Activated naive CD4-positive, alpha-beta T cell treated with anti-CD3 and anti-CD28 coated beads, Interleukin-2, amount 50 U/mL, for 24 hours (primary cell): ENCODE results near the gene SNRNP27.

Experiments
- H3K27ac Mint-ChIP-seq: one replicate; pipeline ENCODE4 v1.8.0; 2021; ENCODE audit warnings: mild to moderate bottlenecking, mixed read lengths
- H3K27me3 Mint-ChIP-seq: one replicate; pipeline ENCODE4 v1.8.0; 2021; ENCODE audit warnings: mixed read lengths
- H3K36me3 Mint-ChIP-seq: one replicate; pipeline ENCODE4 v1.8.0; 2021; ENCODE audit warnings: mixed read lengths
- H3K4me1 Mint-ChIP-seq: one replicate; pipeline ENCODE4 v1.8.0; 2021; ENCODE audit warnings: mixed read lengths
- H3K4me3 Mint-ChIP-seq: one replicate; pipeline ENCODE4 v1.8.0; 2021; ENCODE audit warnings: mild to moderate bottlenecking, mixed read lengths
- H3K9me3 Mint-ChIP-seq: one replicate; pipeline ENCODE4 v1.8.0; 2021; ENCODE audit warnings: mixed read lengths

The SNRNP27 gene

DNA sequence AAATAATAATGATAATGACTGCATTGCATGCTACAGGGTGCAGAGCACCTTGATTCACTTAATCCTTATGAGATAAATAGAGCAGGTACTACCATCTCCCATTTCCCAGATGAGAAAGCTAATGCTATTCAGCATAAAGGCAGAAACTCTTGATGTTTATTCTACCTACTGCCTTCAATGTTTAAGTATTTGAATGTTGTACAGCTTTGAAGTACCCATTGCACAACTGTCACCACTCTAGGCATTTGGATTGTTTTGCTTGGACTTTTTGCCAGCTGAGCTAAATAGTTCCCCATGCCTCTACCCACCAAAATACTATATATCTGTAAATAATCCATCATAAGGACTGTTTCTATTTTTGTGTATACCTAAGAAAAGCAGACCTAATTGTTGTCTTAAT, 13.5 kb downstream of the SNRNP27 start:
- Mint-ChIP-seq H3K9me3 (no peaks in the 10 kb centered on the region), H3K27ac (peak overlapping the region; percentile 55), H3K27me3 (no peaks in the 10 kb centered on the region), H3K4me3 (no peak overlapping the region), H3K36me3 (peaks cover 5% of the 10 kb centered on the region), H3K4me1 (peaks cover 33% of the 10 kb centered on the region)

DNA sequence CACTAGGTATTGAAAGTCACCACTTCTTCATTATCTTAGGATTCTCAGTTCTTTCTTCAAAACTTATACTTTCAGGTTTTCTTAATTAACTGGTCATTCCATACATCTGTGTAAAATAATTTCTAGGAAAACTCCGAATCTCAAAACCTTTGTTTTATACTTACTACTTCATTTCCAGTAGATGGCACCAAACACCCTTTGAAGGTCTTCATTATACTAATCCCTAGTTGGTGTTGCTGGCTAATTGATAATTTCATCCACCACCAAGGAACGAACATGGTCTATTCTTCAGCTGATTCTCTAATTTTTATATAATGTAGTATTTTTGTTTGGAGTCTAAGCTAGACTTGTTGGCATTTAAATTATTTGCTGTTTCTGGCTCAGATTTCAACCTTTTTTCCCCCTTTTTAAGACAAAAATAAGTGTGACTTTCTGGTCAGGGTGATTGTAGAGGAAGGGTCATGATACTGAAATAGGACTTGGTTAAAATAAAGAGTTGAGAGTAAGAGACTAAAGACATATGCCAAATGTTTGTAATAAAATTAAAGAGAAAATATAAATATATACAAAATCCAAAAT, 18.3 kb downstream of the SNRNP27 start:
- Mint-ChIP-seq H3K4me1 (peaks cover 28% of the 10 kb centered on the region), H3K36me3 (no peaks in the 10 kb centered on the region), H3K4me3 (no peak overlapping the region), H3K27me3 (no peaks in the 10 kb centered on the region), H3K27ac (peak overlapping the region; percentile 68), H3K9me3 (no peaks in the 10 kb centered on the region)

- H3K4me1 Mint-ChIP-seq = peaks cover 41% of the 10 kb centered on the region
- H3K27me3 Mint-ChIP-seq = no peaks in the 10 kb centered on the region
- peak overlapping the region; percentile 93 for H3K27ac Mint-ChIP-seq
- no peaks in the 10 kb centered on the region for H3K36me3 Mint-ChIP-seq
- peak overlapping the region; percentile 82 for H3K4me3 Mint-ChIP-seq
- no peaks in the 10 kb centered on the region for H3K9me3 Mint-ChIP-seq
Observed at GRCh38 chr2:69914164-69914949, 20.6 kb downstream of the SNRNP27 start.

DNA sequence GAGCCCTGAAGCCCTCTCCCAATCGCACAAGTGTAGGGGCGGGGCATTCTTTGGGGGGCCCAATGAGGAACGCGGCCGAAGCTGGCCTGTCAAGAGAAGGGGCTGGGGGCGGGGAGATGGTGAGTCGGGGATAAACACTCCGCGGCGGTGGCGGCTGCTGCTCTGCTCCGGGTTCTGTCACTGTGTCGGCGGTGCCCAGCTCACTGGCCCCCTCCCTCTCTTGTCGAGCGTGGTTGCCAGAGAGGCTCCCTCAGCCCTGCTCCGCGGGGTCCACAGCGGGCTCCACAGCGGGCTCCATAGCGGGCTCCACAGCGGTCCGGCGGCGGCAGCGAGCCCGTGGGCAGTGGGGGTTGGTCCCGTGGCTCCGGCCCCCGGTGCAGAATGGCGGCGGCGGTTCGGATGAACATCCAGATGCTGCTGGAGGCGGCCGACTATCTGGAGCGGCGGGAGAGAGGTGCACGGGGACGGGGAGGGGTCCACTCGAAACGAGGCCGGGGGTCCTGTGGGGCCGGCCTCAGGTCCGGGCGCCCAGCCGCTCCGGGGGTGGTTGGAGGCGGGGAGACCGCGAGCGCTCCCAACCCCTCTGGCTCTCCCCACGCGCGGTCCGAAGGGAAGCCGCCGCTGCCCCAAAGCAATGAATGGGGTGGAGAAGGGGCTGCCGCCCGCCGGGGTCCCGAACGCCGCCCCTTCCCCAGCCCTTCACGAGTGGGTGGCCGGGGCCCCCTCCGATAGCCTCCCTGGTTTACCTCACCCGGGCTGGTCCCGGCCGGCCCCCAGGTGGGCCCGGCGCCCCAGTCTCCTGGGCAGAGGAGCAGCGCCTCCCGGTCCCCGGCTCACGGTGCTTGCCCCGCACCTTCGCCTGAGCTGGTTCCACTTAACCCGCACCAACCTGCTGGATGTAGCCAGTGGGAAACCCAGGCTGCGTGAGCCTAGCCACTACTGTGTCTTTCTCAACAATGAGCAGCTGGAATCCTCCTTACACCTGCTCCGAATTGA, 21.5 kb downstream of the SNRNP27 start, which contains the start of gene MXD1:
MXD1 (plus strand) TSS at position 160 of the 996 bp plus-strand sequence; CDS start at position 382, 222 bp downstream.
- no peaks in the 10 kb centered on the region for H3K27me3 Mint-ChIP-seq
- H3K4me1 Mint-ChIP-seq = peaks cover 41% of the 10 kb centered on the region
- H3K9me3 Mint-ChIP-seq = no peaks in the 10 kb centered on the region
- H3K36me3 Mint-ChIP-seq = no peaks in the 10 kb centered on the region
- peak within 1 kb of the TSS; percentile 93 for H3K27ac Mint-ChIP-seq
- peak within 1 kb of the TSS; percentile 86 for H3K4me3 Mint-ChIP-seq

GRCh38 chr2:69916106-69916505, 22.4 kb downstream of the SNRNP27 start:
- H3K27me3 Mint-ChIP-seq = no peaks in the 10 kb centered on the region
- no peaks in the 10 kb centered on the region for H3K36me3 Mint-ChIP-seq
- H3K9me3 Mint-ChIP-seq = no peaks in the 10 kb centered on the region
- peaks cover 44% of the 10 kb centered on the region for H3K4me1 Mint-ChIP-seq
- peak overlapping the region; percentile 62 for H3K27ac Mint-ChIP-seq
- H3K4me3 Mint-ChIP-seq = peak overlapping the region; percentile 86

DNA sequence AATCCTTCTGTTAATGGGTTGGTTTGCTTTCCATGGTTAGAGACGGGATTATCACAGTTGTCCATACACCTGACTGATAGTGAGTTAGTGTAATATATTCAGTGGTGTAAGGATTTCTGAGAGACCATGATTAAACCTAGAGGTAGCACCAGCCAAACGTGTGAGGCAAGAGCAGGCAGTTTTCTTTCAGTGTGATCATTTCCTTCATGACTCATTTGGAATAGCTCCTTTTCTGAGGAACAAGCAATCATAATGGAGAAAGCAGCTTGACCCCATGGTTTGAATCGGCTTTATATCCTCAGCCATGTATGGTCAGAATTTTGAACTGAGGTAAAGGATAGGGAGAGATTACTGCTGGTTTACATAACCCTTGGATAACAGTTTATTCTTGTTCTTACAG, 24.1 kb downstream of the SNRNP27 start:
- Mint-ChIP-seq H3K4me1 (peaks cover 42% of the 10 kb centered on the region), H3K27ac (no peak overlapping the region), H3K4me3 (no peak overlapping the region), H3K36me3 (peaks cover 7% of the 10 kb centered on the region), H3K27me3 (no peaks in the 10 kb centered on the region), H3K9me3 (no peaks in the 10 kb centered on the region)

DNA sequence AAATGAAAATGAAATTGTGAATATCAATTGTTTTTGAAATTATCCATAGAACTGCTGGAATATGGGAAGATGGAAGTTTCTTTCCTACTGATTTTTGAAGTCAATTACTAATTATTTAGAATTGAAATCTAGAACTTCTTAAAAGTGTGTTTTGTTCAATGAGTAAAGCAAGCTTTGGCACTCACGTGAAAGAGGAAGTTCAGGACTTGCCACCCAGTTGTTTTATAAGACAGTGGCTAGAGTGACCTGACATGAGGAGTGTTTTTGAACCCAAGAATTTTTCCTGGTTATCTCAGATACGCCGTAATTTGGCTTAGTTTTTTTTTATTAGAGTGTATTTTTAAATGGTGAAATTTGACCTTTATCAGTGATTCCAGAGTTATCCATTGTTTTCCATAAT, 24.6 kb downstream of the SNRNP27 start:
- no peaks in the 10 kb centered on the region for H3K27me3 Mint-ChIP-seq
- H3K4me3 Mint-ChIP-seq = no peak overlapping the region
- no peak overlapping the region for H3K27ac Mint-ChIP-seq
- no peaks in the 10 kb centered on the region for H3K9me3 Mint-ChIP-seq
- H3K4me1 Mint-ChIP-seq = peaks cover 42% of the 10 kb centered on the region
- peaks cover 9% of the 10 kb centered on the region for H3K36me3 Mint-ChIP-seq

DNA sequence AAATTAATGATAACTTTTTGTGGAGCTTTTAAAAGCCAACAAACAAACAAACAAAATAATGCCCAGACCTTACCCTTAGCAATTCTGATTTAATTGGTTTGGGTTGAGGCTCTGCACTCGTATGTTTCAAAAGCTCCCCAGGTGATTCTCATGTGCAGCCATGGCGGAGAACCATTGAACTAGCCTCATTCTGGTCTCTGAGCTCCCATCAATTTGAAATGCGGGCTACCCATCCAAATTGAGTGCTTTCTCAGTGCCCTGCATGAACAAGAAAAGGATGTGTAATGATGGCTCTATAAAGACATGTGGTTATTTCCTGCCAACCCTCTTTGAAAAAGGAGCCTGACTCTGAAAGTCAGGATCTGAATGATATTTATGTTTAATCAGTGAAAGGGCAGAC, 29.4 kb downstream of the SNRNP27 start:
- peaks cover 14% of the 10 kb centered on the region for H3K36me3 Mint-ChIP-seq
- H3K27ac Mint-ChIP-seq = no peak overlapping the region
- H3K27me3 Mint-ChIP-seq = no peaks in the 10 kb centered on the region
- H3K4me3 Mint-ChIP-seq = no peak overlapping the region
- peaks cover 44% of the 10 kb centered on the region for H3K4me1 Mint-ChIP-seq
- H3K9me3 Mint-ChIP-seq = no peaks in the 10 kb centered on the region

DNA sequence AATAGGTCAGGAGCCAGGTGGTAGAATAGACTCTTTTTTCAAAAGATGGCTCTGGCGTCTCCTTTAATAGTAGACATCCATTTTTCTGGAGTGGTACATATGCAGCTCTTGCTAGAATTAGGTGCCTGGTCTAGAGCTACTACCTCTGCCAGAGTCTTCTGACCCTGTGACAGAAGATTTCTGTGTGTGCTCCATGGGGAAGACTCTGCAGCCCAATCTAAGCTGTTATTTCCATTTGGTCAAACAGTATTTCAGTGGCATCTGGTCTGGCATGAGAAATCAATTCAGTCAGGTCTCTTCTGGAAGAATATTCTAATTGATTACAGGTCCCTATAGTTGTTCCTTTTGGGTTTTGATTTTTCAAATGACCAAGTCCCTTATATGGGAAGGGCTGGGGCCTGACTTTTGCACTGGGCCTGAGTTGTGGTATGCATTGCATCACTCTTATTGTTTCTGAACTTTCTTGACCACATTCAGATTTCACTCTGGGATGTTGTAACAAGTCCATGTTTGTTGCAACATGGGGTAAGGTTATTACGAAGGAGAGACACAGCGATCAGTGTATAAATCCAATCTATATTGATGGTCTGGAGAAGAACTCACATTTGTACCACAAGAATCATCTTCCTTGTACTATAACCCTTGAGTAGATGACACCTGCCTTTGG, 33.2 kb downstream of the SNRNP27 start:
- H3K9me3 Mint-ChIP-seq = no peaks in the 10 kb centered on the region
- H3K36me3 Mint-ChIP-seq = peaks cover 15% of the 10 kb centered on the region
- no peak overlapping the region for H3K27ac Mint-ChIP-seq
- no peak overlapping the region for H3K4me3 Mint-ChIP-seq
- no peaks in the 10 kb centered on the region for H3K27me3 Mint-ChIP-seq
- peaks cover 59% of the 10 kb centered on the region for H3K4me1 Mint-ChIP-seq

DNA sequence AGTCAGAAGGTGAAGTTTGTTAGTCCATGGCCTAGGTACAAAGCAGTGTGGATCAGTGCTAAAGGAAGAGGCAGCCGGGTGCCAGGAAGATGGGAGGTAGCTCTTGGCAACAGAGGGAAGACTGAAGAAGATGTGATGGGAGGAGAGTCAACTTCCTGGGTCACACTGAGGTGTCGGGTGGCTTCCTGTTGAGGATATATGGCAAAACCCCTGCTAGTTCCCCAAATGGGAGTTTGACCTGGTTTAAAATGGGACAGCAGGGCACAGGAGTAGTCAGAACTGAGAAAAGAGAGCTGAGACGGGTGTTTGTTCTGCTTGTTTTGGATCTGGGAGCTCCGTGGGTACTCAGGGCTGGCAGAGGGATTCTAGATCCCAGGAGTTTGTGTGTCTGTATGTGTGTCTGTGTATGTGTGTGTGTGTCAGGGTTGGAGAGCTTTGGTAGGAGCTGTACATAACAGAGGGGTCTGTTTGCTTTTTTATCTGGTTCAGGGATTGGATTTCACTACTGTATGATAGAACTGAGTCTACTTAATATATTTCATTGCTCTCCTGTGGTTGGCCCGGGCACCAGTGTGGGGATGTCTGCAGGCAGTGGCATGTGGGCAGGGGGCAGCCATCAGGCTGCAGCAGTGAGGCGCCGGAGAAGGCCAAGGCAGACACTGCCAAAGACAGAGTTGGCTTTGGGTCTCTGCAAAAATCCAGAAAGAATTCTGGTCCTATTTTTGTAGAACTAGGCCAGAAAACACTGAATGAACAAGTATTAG, 38.3 kb downstream of the SNRNP27 start:
- Mint-ChIP-seq H3K4me3 (no peak overlapping the region), H3K27ac (peak overlapping the region; percentile 53), H3K36me3 (peaks cover 17% of the 10 kb centered on the region), H3K27me3 (no peaks in the 10 kb centered on the region), H3K4me1 (peaks cover 51% of the 10 kb centered on the region), H3K9me3 (no peaks in the 10 kb centered on the region)

- H3K4me3 Mint-ChIP-seq = no peak overlapping the region
- H3K9me3 Mint-ChIP-seq = no peaks in the 10 kb centered on the region
- no peaks in the 10 kb centered on the region for H3K27me3 Mint-ChIP-seq
- peaks cover 15% of the 10 kb centered on the region for H3K36me3 Mint-ChIP-seq
- peaks cover 47% of the 10 kb centered on the region for H3K4me1 Mint-ChIP-seq
- H3K27ac Mint-ChIP-seq = no peak overlapping the region
Observed at GRCh38 chr2:69932596-69932922, 38.8 kb downstream of the SNRNP27 start.

DNA sequence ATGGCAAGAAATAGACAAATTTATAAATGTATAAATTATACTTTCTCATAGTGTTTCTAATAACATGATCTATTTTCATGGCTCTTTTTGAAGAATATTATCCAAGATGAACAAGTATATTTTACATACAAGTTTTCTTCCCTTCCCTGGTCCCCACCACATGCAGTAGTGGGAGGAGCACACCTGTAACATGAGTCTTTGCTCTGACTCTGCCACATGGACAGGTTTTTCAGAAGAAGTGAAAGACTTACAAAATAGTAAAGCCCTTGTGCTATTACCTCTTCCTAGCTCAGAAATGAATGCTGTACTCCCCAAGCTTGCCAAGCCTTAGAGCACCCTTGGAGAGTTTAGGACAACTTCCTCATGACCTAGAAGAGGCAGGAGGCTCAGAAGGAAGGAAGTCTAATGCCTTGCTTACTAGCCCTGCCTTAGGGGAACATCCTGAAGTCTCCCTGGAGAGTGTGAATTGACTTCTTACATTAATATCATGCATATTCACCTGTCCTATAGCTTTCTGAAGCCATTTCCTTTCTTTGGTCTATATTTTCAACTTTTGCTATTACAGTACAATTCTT, 39.6 kb downstream of the SNRNP27 start:
- no peaks in the 10 kb centered on the region for H3K27me3 Mint-ChIP-seq
- H3K27ac Mint-ChIP-seq = peak overlapping the region; percentile 38
- peaks cover 17% of the 10 kb centered on the region for H3K36me3 Mint-ChIP-seq
- no peak overlapping the region for H3K4me3 Mint-ChIP-seq
- no peaks in the 10 kb centered on the region for H3K9me3 Mint-ChIP-seq
- peaks cover 43% of the 10 kb centered on the region for H3K4me1 Mint-ChIP-seq

DNA sequence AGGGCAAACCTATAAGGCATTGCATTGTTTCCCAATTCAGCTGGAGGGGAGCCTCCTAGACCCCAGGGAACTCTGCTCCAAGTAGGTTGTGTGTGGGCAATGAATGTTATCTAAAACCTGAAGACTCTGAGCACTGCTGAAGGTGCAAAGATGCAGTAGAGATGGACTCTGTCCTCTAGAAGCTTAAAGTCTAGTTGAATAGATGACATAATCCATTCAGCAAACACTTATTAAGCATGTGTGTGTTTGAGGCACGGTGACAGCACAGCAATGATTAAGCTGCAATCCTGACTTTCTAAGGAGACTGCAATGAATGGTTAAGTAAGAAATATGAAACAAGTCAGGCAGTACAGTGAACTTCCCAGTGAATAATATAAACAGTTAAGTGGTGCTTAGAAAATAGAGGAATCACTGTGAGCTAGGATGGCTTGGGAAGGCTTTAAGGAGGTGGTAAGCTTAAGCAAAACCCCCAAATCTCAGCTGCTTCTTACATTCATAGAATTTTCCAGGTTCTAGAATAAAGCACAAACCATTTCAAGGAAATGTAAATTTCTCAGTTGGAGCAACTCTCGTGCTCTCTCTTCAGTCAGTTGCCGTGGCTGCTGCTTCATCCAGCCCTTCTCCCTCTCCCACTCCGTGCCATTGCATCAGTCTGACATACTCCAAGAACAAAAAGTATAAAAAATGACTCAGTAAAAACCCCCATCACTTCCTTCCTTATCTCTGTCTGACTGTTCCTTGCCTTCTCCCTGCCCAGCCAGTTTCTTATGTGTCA, 40.3 kb downstream of the SNRNP27 start:
- Mint-ChIP-seq H3K27ac (peak overlapping the region; percentile 21), H3K36me3 (peaks cover 24% of the 10 kb centered on the region), H3K4me3 (no peak overlapping the region), H3K4me1 (peaks cover 42% of the 10 kb centered on the region), H3K9me3 (no peaks in the 10 kb centered on the region), H3K27me3 (no peaks in the 10 kb centered on the region)

DNA sequence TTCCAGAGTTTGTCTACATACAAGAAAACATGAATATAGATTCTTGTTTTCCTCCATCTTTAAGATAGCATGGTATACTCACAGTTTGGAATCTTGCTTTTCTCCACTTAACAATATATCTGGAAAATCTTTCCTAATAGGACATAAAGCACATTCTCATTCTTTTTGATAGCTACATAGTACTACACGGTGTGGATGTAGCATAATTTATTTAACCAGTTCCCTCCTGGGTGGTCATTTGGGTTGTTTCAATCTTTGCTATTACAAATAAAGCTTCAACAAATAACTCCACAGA, 40.8 kb downstream of the SNRNP27 start:
- Mint-ChIP-seq H3K4me1 (peaks cover 40% of the 10 kb centered on the region), H3K4me3 (no peak overlapping the region), H3K27me3 (no peaks in the 10 kb centered on the region), H3K27ac (peak overlapping the region; percentile 21), H3K9me3 (no peaks in the 10 kb centered on the region), H3K36me3 (peaks cover 23% of the 10 kb centered on the region)
